Daoy (cell line): ENCODE results near the gene ELFN1. TPM values are rescaled to one million over a fixed set of nuclear protein-coding genes. Genes with fewer than 3 reads are reported as not detected.

Source experiments
- DNase-seq: peaks from one replicate; pipeline ENCODE4 v3.0.0-alpha.2; 2015; ENCODE audit warnings: low read depth
- total RNA-seq: library from RNA; depleted of rRNA; stranded (reverse); fragments of >200 nt; shearing (Covaris generic); gene quantifications from 2 replicates; pipeline ENCODE4 v1.2.3, GENCODE V29; 2014

ELFN1 gene
- total RNA-seq, 1 experiment from 2014 or later = 1.1 TPM

DNA sequence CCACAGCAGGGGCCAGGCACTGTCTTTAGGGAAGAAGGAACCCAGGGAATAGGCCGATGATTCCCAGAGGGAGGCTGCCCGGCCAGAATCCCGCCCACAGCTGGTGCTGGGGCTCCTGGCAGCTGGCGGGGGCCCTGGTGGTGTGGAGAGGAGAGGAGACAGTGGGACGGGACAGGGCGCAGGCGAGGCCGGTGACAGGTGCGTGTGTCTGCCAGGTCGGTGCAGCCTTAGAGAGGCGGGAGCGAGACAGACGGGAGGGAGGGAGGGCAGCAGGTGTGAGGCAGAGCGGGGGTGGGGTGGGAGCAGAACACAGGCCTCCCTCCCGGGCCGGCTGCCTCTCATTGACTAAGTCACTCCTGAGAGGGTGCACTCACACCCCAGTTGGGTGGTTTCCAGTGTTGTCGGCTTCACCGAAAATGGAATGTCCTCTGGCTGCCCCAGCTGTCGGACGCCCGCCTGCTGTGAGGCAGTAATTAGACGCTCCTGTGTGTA is 55.2 kb downstream of the ELFN1 start:
- DNase-seq = peak; percentile 64

- no peak for DNase-seq
These were observed 55.9 kb downstream of the ELFN1 start for GRCh38 chr7:1725766-1726630.

- no peak for DNase-seq
These were observed 57.0 kb downstream of the ELFN1 start for GRCh38 chr7:1727079-1727478.

DNA sequence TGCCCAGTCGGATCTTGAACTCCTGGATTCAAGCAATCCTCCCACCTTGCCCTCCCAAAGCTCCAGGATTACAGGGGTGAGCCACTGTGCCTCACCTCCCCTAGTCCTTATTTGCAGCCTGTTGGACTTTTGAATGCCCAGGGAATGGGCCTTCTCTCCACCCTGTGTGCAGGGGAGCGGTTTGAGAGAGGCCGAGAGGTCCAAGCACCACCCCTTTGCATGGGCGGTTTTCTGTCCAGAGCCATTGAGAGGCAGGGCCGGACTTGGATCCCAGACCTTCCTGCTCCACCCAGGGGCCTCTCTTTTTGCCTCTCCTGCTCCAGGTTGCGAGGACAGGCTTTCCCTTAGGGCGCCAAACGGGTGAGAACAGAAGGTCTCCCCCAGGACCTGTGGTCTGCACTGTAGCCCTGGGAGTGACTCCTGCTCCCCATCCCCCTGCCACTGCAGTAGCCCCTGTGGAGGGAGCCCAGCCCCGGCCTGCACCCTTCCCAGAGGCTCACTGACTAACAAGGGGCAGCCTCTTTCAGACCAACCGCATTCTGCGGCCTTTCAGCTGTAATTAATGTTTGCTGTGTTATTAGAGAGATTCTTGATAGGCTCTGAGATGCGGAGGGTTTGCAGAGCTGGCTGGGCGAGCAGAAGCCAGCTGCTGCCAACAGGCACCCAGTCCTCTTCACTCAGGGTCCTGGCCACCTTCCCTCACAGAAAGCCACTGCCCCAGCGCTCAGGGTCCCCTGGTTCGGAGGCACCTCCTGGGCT is 57.9 kb downstream of the ELFN1 start:
- no peak for DNase-seq

- no peak for DNase-seq
These were observed 59.1 kb downstream of the ELFN1 start for GRCh38 chr7:1729183-1729582.

DNA sequence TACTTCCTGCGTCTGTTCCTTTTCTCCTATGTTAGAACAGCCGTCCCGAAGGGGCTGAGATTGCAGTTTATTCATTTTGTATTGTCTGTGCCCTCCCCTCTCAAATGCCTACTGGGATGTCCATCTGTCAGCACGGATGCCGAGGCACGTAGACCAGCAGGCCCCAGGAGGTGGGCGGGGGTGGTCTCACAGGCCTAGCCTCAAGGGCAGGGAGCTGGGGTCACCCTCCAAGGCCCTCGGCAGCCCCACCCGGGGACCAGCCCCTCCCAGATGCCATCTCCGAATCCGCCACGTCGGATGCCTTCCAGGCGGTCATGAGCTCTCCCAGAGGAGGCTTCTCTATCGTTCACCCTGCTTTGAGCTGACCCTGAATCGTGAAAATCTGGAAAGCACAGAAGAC is 59.7 kb downstream of the ELFN1 start:
- no peak for DNase-seq

- DNase-seq = no peak
These were observed 62.0 kb downstream of the ELFN1 start for GRCh38 chr7:1732072-1732471.

- DNase-seq = no peak
These were observed 62.6 kb downstream of the ELFN1 start for GRCh38 chr7:1732645-1733044.

GRCh38 chr7:1733206-1733907 is 63.3 kb downstream of the ELFN1 start:
- no peak for DNase-seq

DNA sequence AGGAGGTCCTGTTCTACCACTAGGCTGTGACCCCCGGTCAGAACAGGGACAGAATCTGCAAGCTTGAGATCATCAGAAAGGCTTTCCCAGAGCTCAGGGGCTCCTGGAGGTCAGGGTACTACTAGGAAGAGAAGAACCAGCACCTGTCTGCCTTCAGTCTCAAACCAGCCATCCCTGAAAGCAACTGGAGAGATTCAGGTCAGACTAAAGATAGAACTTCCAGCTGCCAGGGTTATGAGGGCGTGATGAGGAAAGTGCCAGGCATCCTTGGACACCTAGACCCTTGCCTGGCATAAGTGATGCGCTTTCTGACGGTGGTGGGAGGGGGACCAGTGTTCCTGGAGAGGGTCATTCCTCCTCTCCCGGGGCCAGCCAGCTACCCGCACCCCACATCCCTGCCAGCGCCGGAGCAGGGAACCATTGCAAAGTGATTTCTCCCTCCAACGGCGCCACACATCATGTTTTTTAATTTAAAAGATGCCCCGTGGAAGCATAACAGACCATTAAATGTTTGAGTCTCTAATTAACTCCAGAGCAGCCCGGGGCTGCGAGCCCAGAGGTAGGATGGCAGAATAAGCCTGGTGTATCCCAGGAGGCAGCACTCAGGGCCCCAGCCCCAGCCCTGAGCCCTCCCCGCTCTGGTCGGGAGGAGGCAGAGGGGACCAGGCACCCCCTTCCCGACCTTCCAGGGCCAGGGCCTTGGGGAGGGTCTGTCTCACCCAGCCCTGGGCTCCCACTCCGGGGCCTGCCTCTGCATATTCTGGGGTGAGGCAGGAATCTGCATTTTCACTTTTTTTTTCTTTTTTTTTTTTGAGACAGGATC is 64.0 kb downstream of the ELFN1 start:
- DNase-seq = no peak

DNA sequence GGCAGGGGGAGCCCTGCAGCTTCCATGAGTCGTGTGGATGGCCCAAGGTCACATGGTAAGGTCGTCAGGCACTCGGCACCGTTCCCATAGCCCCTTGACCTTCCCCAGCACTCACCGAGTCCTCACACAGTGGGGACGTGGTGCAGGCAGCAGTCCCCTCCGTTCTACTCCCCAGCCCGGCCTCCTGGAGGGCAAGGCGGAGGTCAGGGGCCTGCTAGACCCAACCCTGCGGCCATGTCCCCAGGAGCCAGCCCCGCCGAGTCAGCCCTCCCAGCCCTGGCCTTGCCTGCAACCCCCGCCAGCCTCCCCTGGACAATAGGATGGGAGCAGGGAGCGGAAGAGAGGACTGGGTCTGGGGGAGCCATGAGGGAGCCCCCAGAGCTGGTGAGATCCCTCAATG is 65.2 kb downstream of the ELFN1 start:
- DNase-seq = no peak

GRCh38 chr7:1735806-1736483 is 65.9 kb downstream of the ELFN1 start:
- DNase-seq = no peak

DNA sequence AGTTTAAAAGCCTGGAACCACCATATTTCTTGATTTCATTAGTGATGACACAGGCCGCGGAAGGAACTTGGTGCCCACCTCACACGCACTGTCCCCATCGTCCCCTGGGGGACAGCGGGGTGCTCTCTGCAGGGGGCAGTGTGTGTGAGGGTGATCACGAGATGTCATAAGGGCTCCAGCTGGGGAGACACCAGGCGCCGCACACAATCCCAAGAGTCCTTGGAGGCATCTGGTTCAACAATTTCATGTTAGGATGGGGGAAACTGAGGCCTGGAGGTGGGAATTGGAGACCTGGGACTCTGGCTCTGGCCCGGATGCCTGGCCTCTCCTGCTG is 66.4 kb downstream of the ELFN1 start:
- no peak for DNase-seq

DNA sequence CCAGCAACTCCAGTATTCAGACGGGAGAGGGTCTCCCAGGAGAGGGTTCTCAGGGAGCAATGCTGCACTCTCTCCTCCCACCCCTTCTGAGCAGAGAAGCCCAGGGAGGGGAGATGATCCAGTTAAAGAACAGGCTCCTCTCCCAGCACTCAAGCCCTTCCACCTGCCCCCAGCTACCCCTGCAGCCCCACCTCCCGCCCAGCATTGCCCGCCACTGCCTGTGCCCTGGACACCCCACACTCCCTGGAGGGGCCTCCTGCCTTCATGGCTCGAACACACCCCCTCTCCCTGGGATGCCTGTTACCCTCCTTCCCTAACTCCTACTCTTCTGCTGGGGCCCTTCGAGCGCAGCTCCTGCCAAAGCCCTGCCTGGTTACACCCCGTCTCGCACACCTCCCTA is 66.8 kb downstream of the ELFN1 start:
- no peak for DNase-seq

GRCh38 chr7:1737523-1737922 is 67.4 kb downstream of the ELFN1 start:
- no peak for DNase-seq

DNA sequence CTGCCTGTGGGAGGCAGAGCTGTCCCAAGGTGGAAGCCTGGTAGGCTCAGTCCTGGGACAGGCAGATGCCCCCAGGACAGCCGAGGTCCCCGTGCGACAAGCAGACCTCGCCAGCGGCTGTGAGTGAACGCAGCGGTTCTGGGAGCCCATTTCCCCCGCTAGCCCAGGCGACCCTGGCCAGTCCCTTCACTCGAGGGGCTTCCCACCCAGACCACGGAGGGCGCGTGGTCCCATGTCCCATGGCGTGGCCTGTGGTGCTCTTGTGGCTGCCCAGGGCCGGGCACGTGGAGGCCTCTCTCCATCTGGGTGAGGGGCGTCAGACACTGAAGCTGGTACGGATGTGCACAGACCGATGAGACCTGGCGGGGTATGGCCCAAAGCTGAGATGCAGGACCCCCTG is 67.9 kb downstream of the ELFN1 start:
- no peak for DNase-seq

DNA sequence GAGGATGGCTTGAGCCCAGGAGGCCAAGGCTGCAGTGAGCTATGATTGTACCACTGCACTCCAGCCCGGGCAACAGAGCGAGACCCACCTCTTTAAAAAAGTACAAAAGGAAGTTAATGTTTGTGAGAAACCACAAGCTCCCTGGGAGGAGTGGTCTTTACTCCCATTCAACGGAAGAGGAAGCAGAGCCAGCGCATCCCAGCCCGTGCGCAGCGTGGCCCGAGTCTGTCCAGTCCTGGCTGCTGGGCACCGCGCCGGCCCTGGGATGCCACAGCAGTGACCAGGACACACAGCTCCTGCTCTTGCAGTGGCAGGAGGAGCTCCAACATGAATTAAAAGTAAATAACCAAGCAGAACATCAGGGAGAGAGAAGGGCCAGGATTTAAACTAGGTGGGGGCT is 68.4 kb downstream of the ELFN1 start:
- DNase-seq = no peak

DNA sequence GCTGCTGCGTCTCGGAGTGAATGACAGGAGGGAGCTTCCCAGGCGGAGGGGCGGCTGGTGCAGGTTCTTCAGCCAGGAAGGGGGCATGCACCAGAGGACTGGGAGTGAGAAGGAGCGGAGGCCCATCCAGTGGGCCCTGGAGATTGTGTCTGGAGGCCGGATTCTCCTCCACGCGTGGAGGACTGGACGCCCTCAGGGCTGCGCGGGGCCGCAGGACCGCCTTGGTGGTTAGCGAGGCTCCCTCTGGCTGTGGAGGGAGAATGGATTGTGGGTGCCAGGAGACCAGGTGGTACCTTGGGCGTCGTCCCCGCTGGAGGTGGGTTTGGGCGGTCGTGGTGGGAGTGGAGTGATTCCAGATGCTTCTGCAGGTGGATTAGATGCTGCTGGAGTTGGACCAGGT is 68.9 kb downstream of the ELFN1 start:
- DNase-seq = no peak

GRCh38 chr7:1739593-1739992 is 69.5 kb downstream of the ELFN1 start:
- no peak for DNase-seq

- no peak for DNase-seq
These were observed 70.1 kb downstream of the ELFN1 start for GRCh38 chr7:1740214-1740613.

DNA sequence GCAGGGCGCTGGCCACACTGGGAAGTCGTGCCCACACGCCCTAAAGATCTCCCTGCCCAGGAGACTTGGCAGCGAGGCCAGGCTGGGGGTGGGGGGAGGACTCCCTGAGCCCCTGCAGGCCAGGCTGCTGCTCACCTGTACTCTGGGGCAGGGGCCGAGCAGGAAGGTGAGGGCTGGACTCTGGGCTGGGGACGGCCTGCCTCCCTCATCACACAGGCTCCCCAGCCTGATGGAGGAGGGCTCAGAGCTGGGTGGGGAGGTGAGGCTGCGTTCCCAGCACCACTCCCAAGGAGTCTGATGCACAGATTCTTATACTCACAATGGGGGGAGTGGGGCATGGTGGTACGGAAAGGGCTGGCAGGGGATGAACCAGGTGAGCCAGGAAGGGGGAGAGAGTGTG is 71.2 kb downstream of the ELFN1 start:
- DNase-seq = no peak
